Heart left ventricle (tissue), 16 donors: Measurements from ENCODE around the gene LRBA. TPM values are rescaled to one million over a fixed set of nuclear protein-coding genes. Genes with fewer than 3 reads are reported as not detected.
"Not testable (repeated sequence)": the region's sequence is repeated elsewhere in the genome, so short reads cannot be mapped to it uniquely, and the experiment has no call there.

Experiments
- ATAC-seq, 4 donors: fragments of 200-7000 bp; cut with Tn5 transposase; one replicate each; pipeline ENCODE4 v1.9.1; 2020 to 2022; ENCODE audit warnings: moderate library complexity in 4 of 4, mild to moderate bottlenecking in 3 of 4, moderate number of reproducible peaks in 1 of 4
- DNase-seq, 5 donors: peaks; one replicate each; pipeline ENCODE4 v3.0.0-alpha.2; 2020
- H3K27ac ChIP-seq, 12 donors: fragments of 200-600 bp; sonication (generic) in 4 of 12; one replicate each; pipeline versions ENCODE4 v1.5.0 to v1.8.0; 2016 to 2022; ENCODE audit warnings: mild to moderate bottlenecking in 2 of 12
- H3K27me3 ChIP-seq, 9 donors: fragments of 200-600 bp; sonication (generic) in 2 of 9; one replicate each; pipeline versions ENCODE4 v1.5.1 to v1.8.0; 2016 to 2022; ENCODE audit warnings: mild to moderate bottlenecking in 3 of 9
- H3K36me3 ChIP-seq, 9 donors: fragments of 200-600 bp; sonication (generic) in 2 of 9; one replicate each; pipeline versions ENCODE4 v1.5.0 to v1.8.0; 2018 to 2022; ENCODE audit warnings: mild to moderate bottlenecking in 2 of 9
- H3K4me1 ChIP-seq, 12 donors: fragments of 200-600 bp; sonication (generic) in 4 of 12; one replicate each; pipeline versions ENCODE4 v1.5.0 to v1.8.0; 2016 to 2022; ENCODE audit warnings: mild to moderate bottlenecking in 3 of 12
- H3K4me3 ChIP-seq, 12 donors: fragments of 200-600 bp; sonication (generic) in 4 of 12; one replicate each; pipeline versions ENCODE4 v1.5.0 to v1.8.0; 2017 to 2022; ENCODE audit warnings: mild to moderate bottlenecking in 9 of 12, moderate library complexity in 4 of 12
- H3K9me3 ChIP-seq, 12 donors: fragments of 200-600 bp; sonication (generic) in 4 of 12; one replicate each; pipeline versions ENCODE4 v1.5.0 to v1.8.0; 2016 to 2022; ENCODE audit warnings: mild to moderate bottlenecking in 1 of 12
- CTCF ChIP-seq, 12 donors: fragments of 200-600 bp; sonication (generic) in 4 of 12; IDR thresholded peaks; one replicate each; pipeline versions ENCODE4 v1.5.0 to v1.8.0; 2018 to 2022; ENCODE audit warnings: antibody characterized with exemption in 12 of 12, mild to moderate bottlenecking in 5 of 12
- POLR2A ChIP-seq, 2 donors: fragments of 450-650 bp; IDR thresholded peaks; one replicate each; pipeline ENCODE4 v1.6.1; 2017; ENCODE audit warnings: antibody characterized with exemption in 2 of 2, mild to moderate bottlenecking in 2 of 2, moderate library complexity in 2 of 2
- WGBS, 4 donors: extraction: QIAGEN DNeasy Blood & Tissue Kit in 2 of 4; methylation state at CpG; one replicate each; pipeline versions ENCODE4 v1.1.5 to v1.1.7; 2013 to 2018; 5-methylcytosine and 5-hydroxymethylcytosine counted together
- intact Hi-C, 10 donors: fragments of 100-400 bp; cut with DNase I; formaldehyde crosslinking; loops; one replicate each; pipeline versions ENCODE4 v1.11.1 to v1.14.2; 2022
- polyA plus RNA-seq, 2 donors: library from polyadenylated mRNA; stranded (reverse); fragments of 200-250 nt; gene quantifications; one replicate each; pipeline ENCODE4 v1.2.3, GENCODE V29; 2013
- total RNA-seq, 9 donors: library from RNA; depleted of rRNA in 2 of 9; stranded (reverse); fragments of >200 nt in 2 of 9; fragmentation: NEBNext Ultra II Directional in 3 of 9; extraction: Animal tissue kit (Norgen Biotek cat#: 25700) in 3 of 9; gene quantifications; one replicate each; pipeline versions ENCODE4 v1.1.0 to v1.2.4, GENCODE V29; 2016 to 2023
- donor health status: ischemic (EF 13 %, LVEDD 7.1; RV severe dilation, severe dysfunction).
- donor health status: healthy with polysubstance abuse.
- donor health status: DM: no; HTN: yes; CAD: no.
- donor health status: DM: no; HTN: no; CAD: no.
- donor health status: ischemic (EF 25% LVEDD 6.9; RV normal size, moderate dysfunction).
- donor health status: ischemic (EF 25% LVEDD 5.7; RV mildly dilated, moderate dysfunction).
- donor health status: healthy.
- donor health status: DM: yes; HTN: yes; CAD: no.
- donor health status: ischemic (EF 35%, LVEDD 5.7; RV mildly dilated, moderate dysfunction).
- donor health status: nonischemic (EF 11% LVEDD 7.7; RV severe dilation, severe dysfunction).
- donor health status: DM: yes; HTN: yes; CAD: no.
- donor health status: PGD.
- donor health status: ischemic (EF 29% LVEDD 5.4; RV normal size, mild dysfunction).
- donor health status: nonischemic (EF 23%, LVEDD 6.1; RV moderate dilation, normal function).

The LRBA gene
- total and polyA plus RNA-seq, 11 donors, result 6.5 to 35.1 (median 22.6) TPM

DNA sequence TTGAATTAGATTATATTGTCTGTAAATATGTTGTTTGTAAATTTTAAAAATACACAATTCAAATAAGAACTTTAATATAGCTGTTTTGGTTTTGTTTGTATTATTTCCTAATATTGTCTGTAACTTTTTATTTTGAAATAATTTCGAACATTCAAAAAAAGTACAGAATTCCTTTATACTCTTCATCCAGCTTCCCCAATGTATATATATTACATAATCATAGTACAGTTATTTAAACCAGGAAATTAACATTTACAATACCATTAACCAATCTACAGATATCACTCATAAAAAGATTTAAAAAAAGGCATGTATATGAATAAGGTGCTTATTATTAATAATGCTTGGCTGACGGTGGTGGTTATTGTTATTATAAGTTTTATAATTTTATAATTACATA lies 84.1 kb downstream of the LRBA start:
- H3K36me3 ChIP-seq, result peaks cover 0 to 11% (median 0%) of the 10 kb centered on the region in 9 donors
- no peak overlapping the region for H3K4me3 ChIP-seq
- no peaks in the 10 kb centered on the region for H3K27me3 ChIP-seq
- intact Hi-C loops, result no loop called here
- DNase-seq (no peak), ATAC-seq (no peak)
- H3K4me1 ChIP-seq, result peaks cover 0 to 10% (median 0%) of the 10 kb centered on the region in 12 donors
- H3K9me3 ChIP-seq, result peaks cover 0 to 5% (median 0%) of the 10 kb centered on the region in 12 donors
- 95 to 98% (median 97%) methylated on average over 2 of the region's 2 CpGs for WGBS, 4 donors
- TF ChIP-seq POLR2A (IDR thresholded peaks at IDR 0.05) (no peak), CTCF (IDR thresholded peaks at IDR 0.05) (no peak)
- H3K27ac ChIP-seq, result no peak overlapping the region

DNA sequence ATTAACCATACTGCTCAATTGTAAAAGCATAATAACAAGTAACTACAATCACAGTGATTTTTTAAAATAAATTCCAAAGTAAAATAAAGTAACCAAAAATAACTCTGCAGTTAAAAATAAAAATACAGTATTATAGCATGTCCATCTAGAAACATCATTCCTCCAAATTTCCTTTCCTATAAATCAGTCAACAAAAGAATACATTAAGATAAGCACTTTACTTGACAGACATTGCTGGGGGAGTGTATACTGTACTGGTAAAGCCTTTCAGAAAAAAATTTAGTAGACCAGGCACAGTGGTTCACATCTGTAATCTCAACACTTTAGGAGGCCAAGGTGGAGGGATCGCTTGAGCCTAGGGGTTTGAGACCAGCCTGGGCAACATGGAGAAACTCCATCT lies 91.1 kb downstream of the LRBA start:
- Histone ChIP-seq H3K27me3 (no peaks in the 10 kb centered on the region), H3K4me1 (no peaks in the 10 kb centered on the region), H3K4me3 (no peak overlapping the region), H3K9me3 (no peaks in the 10 kb centered on the region), H3K27ac (no peak overlapping the region), H3K36me3 (peaks cover 0 to 47% (median 4%) of the 10 kb centered on the region in 9 donors)
- ATAC-seq (no peak), DNase-seq (no peak)
- intact Hi-C loops, result no loop called here
- WGBS, 4 donors, result 89 to 96% (median 94%) methylated on average over 1 of the region's 1 CpG
- TF ChIP-seq POLR2A (IDR thresholded peaks at IDR 0.05) (no peak), CTCF (IDR thresholded peaks at IDR 0.05) (no peak)

DNA sequence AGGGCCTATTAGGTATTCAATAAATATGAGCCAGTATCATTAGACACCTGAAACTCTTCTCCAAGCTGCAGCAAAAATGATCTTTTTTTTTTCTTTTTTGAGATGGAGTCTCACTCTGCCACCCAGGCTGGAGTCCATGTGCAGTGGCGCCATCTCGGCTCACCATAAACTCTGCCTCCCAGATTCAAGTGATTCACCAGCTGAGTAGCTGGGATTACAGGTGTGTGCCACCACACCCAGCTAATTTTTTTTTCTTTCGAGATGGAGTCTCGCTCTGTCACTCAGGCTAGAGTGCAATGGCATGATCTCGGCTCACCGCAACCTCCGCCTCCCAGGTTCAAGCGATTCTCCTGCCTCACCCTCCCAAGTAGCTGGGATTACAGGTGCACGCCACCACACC lies 93.6 kb downstream of the LRBA start:
- H3K27ac ChIP-seq, DNase-seq, H3K27me3 ChIP-seq, ATAC-seq, intact Hi-C loops, H3K9me3 ChIP-seq, H3K4me3 ChIP-seq, H3K4me1 ChIP-seq: not testable (repeated sequence)
- 98 to 99% (median 98%) methylated on average over 9 of the region's 9 CpGs for WGBS, 4 donors
- peaks cover 0 to 60% (median 25%) of the 10 kb centered on the region in 9 donors for H3K36me3 ChIP-seq

DNA sequence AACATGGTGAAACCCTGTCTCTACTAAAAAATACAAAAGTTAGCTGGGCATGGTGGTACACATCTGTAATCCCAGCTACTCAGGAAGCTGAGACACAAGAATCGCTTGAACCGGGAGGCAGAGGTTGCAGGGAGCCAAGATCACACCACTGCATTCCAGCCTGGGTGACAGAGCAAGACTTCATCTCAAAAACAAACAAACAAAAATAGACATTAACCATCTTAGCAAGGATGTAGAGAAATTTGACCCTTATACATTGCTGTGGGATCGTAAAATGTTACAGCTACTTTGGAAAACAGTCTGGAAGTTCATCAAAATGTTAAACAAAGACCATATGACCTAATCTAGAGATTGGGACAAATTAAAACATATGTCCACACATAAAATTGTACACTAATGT lies 96.5 kb downstream of the LRBA start:
- H3K36me3 ChIP-seq, result peaks cover 0 to 68% (median 52%) of the 10 kb centered on the region in 9 donors
- DNase-seq, H3K27me3 ChIP-seq, H3K4me3 ChIP-seq, intact Hi-C loops, H3K9me3 ChIP-seq, H3K4me1 ChIP-seq, ATAC-seq, H3K27ac ChIP-seq: not testable (repeated sequence)
- WGBS, 4 donors, result 79 to 98% (median 90%) methylated on average over 3 of the region's 3 CpGs

DNA sequence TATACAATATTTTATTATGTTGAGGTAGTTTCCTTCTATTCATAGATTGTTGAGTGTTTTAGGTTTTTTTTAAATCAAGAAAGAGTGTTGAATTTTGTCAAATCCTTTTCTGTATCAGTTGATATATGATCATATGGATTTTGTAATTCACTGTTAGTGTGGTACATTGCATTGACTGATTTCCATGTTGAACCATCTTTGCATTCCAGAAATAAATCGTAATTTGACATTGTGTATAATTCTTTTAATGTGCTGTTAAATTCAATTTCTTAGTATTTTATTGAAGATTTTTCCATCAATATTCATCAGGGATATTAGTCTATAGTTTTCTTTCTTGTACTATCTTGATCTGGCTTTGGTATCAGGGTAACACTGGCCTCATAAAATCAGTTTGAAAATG lies 103.8 kb downstream of the LRBA start:
- TF ChIP-seq CTCF (IDR thresholded peaks at IDR 0.05), result no peak
- TF ChIP-seq POLR2A (IDR thresholded peaks at IDR 0.05), result no peak
- Histone ChIP-seq H3K27me3 (no peaks in the 10 kb centered on the region), H3K4me1 (peaks cover 0 to 6% (median 0%) of the 10 kb centered on the region in 12 donors), H3K27ac (no peak overlapping the region), H3K36me3 (peaks cover 0 to 56% (median 42%) of the 10 kb centered on the region in 9 donors), H3K9me3 (peaks cover 0 to 16% (median 0%) of the 10 kb centered on the region in 12 donors), H3K4me3 (no peak overlapping the region)
- DNase-seq, result no peak
- 98 to 100% (median 100%) methylated on average over 1 of the region's 1 CpG for WGBS, 4 donors
- intact Hi-C loops, result no loop called here
- ATAC-seq, result no peak
